Pancreas (tissue), 10 donors: ENCODE measurements around the gene S100A7A. TPM values are rescaled to one million over a fixed set of nuclear protein-coding genes. Genes with fewer than 3 reads are reported as not detected.
"Not testable (repeated sequence)": the region's sequence is repeated elsewhere in the genome, so short reads cannot be mapped to it uniquely, and the experiment has no call there.

Experiments
- ATAC-seq, 4 donors: fragments of 200-7000 bp; cut with Tn5 transposase; one replicate each; pipeline versions ENCODE4 v1.8.0 to v1.9.1; 2020; ENCODE audit warnings: mild to moderate bottlenecking in 4 of 4, moderate library complexity in 4 of 4
- DNase-seq, 6 donors: peaks; one replicate each; pipeline ENCODE4 v3.0.0-alpha.2; 2020
- FAIRE-seq: peaks from 2 replicates; lab custom pipeline; 2012; peaks lifted over from hg19 to GRCh38; lab: Jason Lieb, UNC
- H3K27ac ChIP-seq, 4 donors: fragments of 200-600 bp; sonication (generic); 1 replicate in 3 of 4; 2 replicates in 1 of 4; pipeline versions ENCODE4 v1.5.0 to v1.8.0; 2020
- H3K27me3 ChIP-seq, 4 donors: fragments of 200-600 bp; one replicate each; pipeline ENCODE4 v1.8.0; 2021
- H3K36me3 ChIP-seq, 3 donors: fragments of 200-600 bp; sonication (generic) in 1 of 3; one replicate each; pipeline versions ENCODE4 v1.5.0 to v1.8.0; 2020 to 2021
- H3K4me1 ChIP-seq, 3 donors: fragments of 200-600 bp; one replicate each; pipeline ENCODE4 v1.8.0; 2021
- H3K4me3 ChIP-seq, 4 donors: fragments of 200-600 bp; sonication (generic) in 2 of 4; one replicate each; pipeline versions ENCODE4 v1.5.0 to v1.8.0; 2020 to 2021
- H3K9me3 ChIP-seq, 4 donors: fragments of 200-600 bp; one replicate each; pipeline ENCODE4 v1.8.0; 2021
- CTCF ChIP-seq, 4 donors: fragments of 200-600 bp; sonication (generic) in 3 of 4; IDR thresholded peaks; one replicate each; pipeline versions ENCODE4 v1.5.0 to v1.8.0; 2021; ENCODE audit warnings: antibody characterized with exemption in 4 of 4
- WGBS, 2 donors: extraction: QIAGEN DNeasy Blood & Tissue Kit; methylation state at CpG; one replicate each; pipeline ENCODE4 v1.1.7; 2013; 5-methylcytosine and 5-hydroxymethylcytosine counted together
- intact Hi-C, 3 donors: fragments of 100-400 bp; cut with DNase I; formaldehyde crosslinking; loops; one replicate each; pipeline versions ENCODE4 v1.11.1 to v1.14.2; 2022
- polyA plus RNA-seq, 2 donors: library from polyadenylated mRNA; stranded (reverse); fragments of 200-250 nt; gene quantifications; one replicate each; pipeline ENCODE4 v1.2.3, GENCODE V29; 2013
- total RNA-seq, 6 donors: library from RNA; stranded (reverse); fragmentation: NEBNext Ultra II Directional in 4 of 6; extraction: Animal tissue kit (Norgen Biotek cat#: 25700) in 4 of 6; gene quantifications; one replicate each; pipeline versions ENCODE4 v1.2.1 to v1.2.4, GENCODE V29; 2021 to 2023
- donor health status: healthy with polysubstance abuse.
- donor health status: DM: no; HTN: no; CAD: no; lungs with moderate emphysema.
- donor health status: DM: no; HTN: no; CAD: no.
- donor health status: control.
- donor health status: control.
- donor health status: Bipolar disorder and iron deficiency.
- donor health status: DM: yes; HTN: yes; CAD: no.
- donor health status: DM: no; HTN: no; CAD: no.
- donor health status: DM: no; HTN: no; CAD: no.
- donor health status: DM: yes; HTN: yes; CAD: no.

S100A7A gene
- total and polyA plus RNA-seq, 8 donors: not detected

GRCh38 chr1:153413961-153414360 is 2.4 kb upstream of the S100A7A start:
- H3K36me3 ChIP-seq, H3K27ac ChIP-seq, FAIRE-seq, intact Hi-C loops, H3K4me1 ChIP-seq, DNase-seq, H3K9me3 ChIP-seq, ATAC-seq, H3K4me3 ChIP-seq, H3K27me3 ChIP-seq: not testable (repeated sequence)

GRCh38 chr1:153417136-153417888 is 992 bp downstream of the S100A7A start:
- H3K27me3 ChIP-seq: no peaks in the 10 kb centered on the region
- no peak overlapping the region for H3K27ac ChIP-seq
- FAIRE-seq: no peak
- intact Hi-C loops: no loop called here
- WGBS, 2 donors: 50 to 62% methylated on average over 12 of the region's 12 CpGs
- no peak for ATAC-seq
- no peaks in the 10 kb centered on the region for H3K36me3 ChIP-seq
- no peaks in the 10 kb centered on the region for H3K4me1 ChIP-seq
- H3K9me3 ChIP-seq: no peaks in the 10 kb centered on the region
- TF ChIP-seq CTCF (IDR thresholded peaks at IDR 0.05): no peak
- H3K4me3 ChIP-seq: no peak overlapping the region
- DNase-seq: no peak

GRCh38 chr1:153418758-153419435 is 2.6 kb downstream of the S100A7A start:
- WGBS, 2 donors: 40 to 55% methylated on average over 7 of the region's 7 CpGs
- H3K4me3 ChIP-seq, H3K27ac ChIP-seq, intact Hi-C loops, H3K36me3 ChIP-seq, FAIRE-seq, H3K27me3 ChIP-seq, ATAC-seq, H3K9me3 ChIP-seq, DNase-seq, H3K4me1 ChIP-seq: not testable (repeated sequence)

- intact Hi-C loops, DNase-seq, ATAC-seq, H3K4me1 ChIP-seq, H3K27ac ChIP-seq, H3K36me3 ChIP-seq, H3K27me3 ChIP-seq, FAIRE-seq, H3K4me3 ChIP-seq, H3K9me3 ChIP-seq: not testable (repeated sequence)
- WGBS, 2 donors: 26 to 59% methylated on average over 2 of the region's 2 CpGs
These were observed 3.1 kb downstream of the S100A7A start for GRCh38 chr1:153419436-153419793.

- intact Hi-C loops: no loop called here
- DNase-seq (no peak), FAIRE-seq (no peak), ATAC-seq (no peak)
- Histone ChIP-seq H3K4me1 (no peaks in the 10 kb centered on the region), H3K27ac (no peak overlapping the region), H3K9me3 (no peaks in the 10 kb centered on the region), H3K27me3 (no peaks in the 10 kb centered on the region), H3K36me3 (no peaks in the 10 kb centered on the region), H3K4me3 (no peak overlapping the region)
- 54 to 63% methylated on average over 2 of the region's 2 CpGs for WGBS, 2 donors
- TF ChIP-seq CTCF (IDR thresholded peaks at IDR 0.05): no peak
These were observed 4.0 kb downstream of the S100A7A start for GRCh38 chr1:153420306-153420705.

GRCh38 chr1:153422450-153423068 is 6.2 kb downstream of the S100A7A start:
- no peak for TF ChIP-seq CTCF (IDR thresholded peaks at IDR 0.05)
- peak; percentile 48 to 84 (median 73) for DNase-seq
- peak; percentile 64 to 90 (median 77) for ATAC-seq
- no peaks in the 10 kb centered on the region for H3K36me3 ChIP-seq
- H3K4me1 ChIP-seq: no peaks in the 10 kb centered on the region
- H3K27ac ChIP-seq: no peak overlapping the region
- H3K9me3 ChIP-seq: no peaks in the 10 kb centered on the region
- intact Hi-C loops: no loop called here
- H3K4me3 ChIP-seq: no peak overlapping the region
- peak; percentile 47 for FAIRE-seq
- WGBS, 2 donors: 5 to 8% methylated on average over 6 of the region's 6 CpGs
- no peaks in the 10 kb centered on the region for H3K27me3 ChIP-seq
